Superior temporal gyrus (tissue), 1 donor: ENCODE results near the gene FBXO15.
A peak's percentile ranks its signal among the peaks of the same experiment; 100 is the strongest.

ENCODE experiments used
- DNase-seq: peaks from one replicate; pipeline ENCODE4 v3.0.0-alpha.2; 2016; ENCODE audit errors: extremely low spot score

The FBXO15 gene

GRCh38 chr18:74147779-74148542, at the start of gene FBXO15, which contains the start of gene TIMM21:
FBXO15 (minus strand) TSS chr18:74147834; CDS start chr18:74147785, 49 bp downstream.
TIMM21 (plus strand) TSS chr18:74148523; CDS start chr18:74148809, 286 bp downstream.
- DNase-seq = peak; percentile 97

GRCh38 chr18:74196220-74197119, 48.8 kb upstream of the FBXO15 start:
- DNase-seq = peak; percentile 87

GRCh38 chr18:74194691-74195090, 47.1 kb upstream of the FBXO15 start:
- no peak for DNase-seq

- no peak for DNase-seq
Measured at GRCh38 chr18:74191577-74191976, 43.9 kb upstream of the FBXO15 start.

GRCh38 chr18:74190086-74190485, 42.5 kb upstream of the FBXO15 start:
- no peak for DNase-seq

GRCh38 chr18:74186661-74187060, 39.0 kb upstream of the FBXO15 start:
- no peak for DNase-seq

- DNase-seq = no peak
Measured at GRCh38 chr18:74185860-74186259, 38.2 kb upstream of the FBXO15 start.

- no peak for DNase-seq
Measured at GRCh38 chr18:74184875-74185274, 37.2 kb upstream of the FBXO15 start.

- DNase-seq = no peak
Measured at GRCh38 chr18:74183130-74183529, 35.5 kb upstream of the FBXO15 start.

GRCh38 chr18:74182335-74182734, 34.7 kb upstream of the FBXO15 start:
- DNase-seq = no peak

- no peak for DNase-seq
Measured at GRCh38 chr18:74179623-74180199, 32.1 kb upstream of the FBXO15 start.

GRCh38 chr18:74178884-74179283, 31.2 kb upstream of the FBXO15 start:
- DNase-seq = no peak

GRCh38 chr18:74175658-74176057, 28.0 kb upstream of the FBXO15 start:
- no peak for DNase-seq

GRCh38 chr18:74173434-74173750, 25.8 kb upstream of the FBXO15 start:
- no peak for DNase-seq

- no peak for DNase-seq
Measured at GRCh38 chr18:74172697-74173433, 25.2 kb upstream of the FBXO15 start.

GRCh38 chr18:74171910-74172606, 24.4 kb upstream of the FBXO15 start:
- no peak for DNase-seq

GRCh38 chr18:74166386-74166785, 18.8 kb upstream of the FBXO15 start:
- no peak for DNase-seq

GRCh38 chr18:74163019-74163660, 15.5 kb upstream of the FBXO15 start:
- no peak for DNase-seq

- DNase-seq = no peak
Measured at GRCh38 chr18:74155276-74155675, 7.6 kb upstream of the FBXO15 start.

GRCh38 chr18:74154716-74155115, 7.1 kb upstream of the FBXO15 start:
- no peak for DNase-seq

GRCh38 chr18:74153793-74154192, 6.2 kb upstream of the FBXO15 start:
- DNase-seq = no peak
